HEK293 (cell line): ENCODE results near the gene EPHB3.

Experiments used
- CTCF ChIA-PET: fragments of 350-600 bp; formaldehyde crosslinking; extraction: SDS; loops from one replicate; lab custom pipeline; 2021; ENCODE audit warnings: antibody characterized with exemption; lab: Yijun Ruan, JAX
- POLR2A ChIA-PET: fragments of 300-600 bp; formaldehyde crosslinking; extraction: SDS; loops from one replicate; lab custom pipeline; 2020; ENCODE audit warnings: antibody characterized with exemption, inconsistent platforms; lab: Yijun Ruan, JAX
- H3K27ac ChIP-seq: fragments of 200-500 bp; sonication (Bioruptor generic); 2 replicates; pipeline ENCODE4 v1.5.1; 2014; ENCODE audit warnings: low read depth, low read length, control low read depth, inconsistent platforms; ENCODE audit errors: extremely low read depth
- H3K36me3 ChIP-seq, 2 experiments: fragments of 200-500 bp in 1 of 2; sonication (Bioruptor generic) in 1 of 2; 1 replicate in 1 of 2; 2 replicates in 1 of 2; pipeline ENCODE4 v1.5.1; 2014 to 2017; ENCODE audit warnings: inconsistent platforms in 2 of 2, low read length in 2 of 2; ENCODE audit not compliant: control insufficient read depth in 2 of 2, insufficient read depth in 1 of 2
- H3K4me1 ChIP-seq: fragments of 200-500 bp; sonication (Bioruptor generic); 2 replicates; pipeline ENCODE4 v1.5.1; 2014; ENCODE audit warnings: mild to moderate bottlenecking, low read length, inconsistent platforms; ENCODE audit not compliant: control insufficient read depth, insufficient read depth
- H3K4me3 ChIP-seq: 2 replicates; pipeline ENCODE4 v1.5.1; 2011; ENCODE audit warnings: low read depth, mild to moderate bottlenecking, control low read depth, low read length, moderate library complexity
- H3K9me3 ChIP-seq: fragments of 200-500 bp; sonication (Bioruptor generic); 2 replicates; pipeline ENCODE4 v1.5.1; 2014; ENCODE audit warnings: low read depth, low read length, inconsistent platforms; ENCODE audit not compliant: control insufficient read depth, insufficient read depth
- EGR2 ChIP-seq: fragments of 450-650 bp; formaldehyde crosslinking; IDR thresholded peaks from 2 replicates; pipeline ENCODE4 v1.5.1; 2016; ENCODE audit warnings: low read depth, missing biosample characterization, missing genetic modification characterization
- GFI1B ChIP-seq: fragments of 450-650 bp; formaldehyde crosslinking; IDR thresholded peaks from 2 replicates; pipeline ENCODE4 v1.5.1; 2016; ENCODE audit warnings: missing biosample characterization, missing genetic modification characterization
- KLF16 ChIP-seq: fragments of 450-650 bp; formaldehyde crosslinking; IDR thresholded peaks from 2 replicates; pipeline ENCODE4 v1.5.1; 2017; ENCODE audit warnings: missing biosample characterization, missing genetic modification characterization
- MYNN ChIP-seq: fragments of 450-650 bp; formaldehyde crosslinking; IDR thresholded peaks from 2 replicates; pipeline ENCODE4 v1.5.1; 2016; ENCODE audit warnings: missing biosample characterization, missing genetic modification characterization, borderline replicate concordance
- PBX3 ChIP-seq: sonication (generic); formaldehyde crosslinking; IDR thresholded peaks from 2 replicates; pipeline ENCODE4 v1.8.1; 2022; ENCODE audit warnings: mild to moderate bottlenecking, moderate library complexity, missing genetic modification reagents
- SCRT1 ChIP-seq: fragments of 450-650 bp; formaldehyde crosslinking; IDR thresholded peaks from 2 replicates; pipeline ENCODE4 v1.5.1; 2016; ENCODE audit warnings: missing biosample characterization, missing genetic modification characterization, borderline replicate concordance
- SCRT2 ChIP-seq: fragments of 450-650 bp; formaldehyde crosslinking; IDR thresholded peaks from 2 replicates; pipeline ENCODE4 v1.5.1; 2016; ENCODE audit warnings: missing biosample characterization, missing genetic modification characterization
- ZBTB10 ChIP-seq: fragments of 450-650 bp; formaldehyde crosslinking; IDR thresholded peaks from 2 replicates; pipeline ENCODE4 v1.5.1; 2016; ENCODE audit warnings: missing biosample characterization, missing genetic modification characterization
- ZBTB48 ChIP-seq: fragments of 450-650 bp; formaldehyde crosslinking; IDR thresholded peaks from 2 replicates; pipeline ENCODE4 v1.5.1; 2016; ENCODE audit warnings: missing biosample characterization, missing genetic modification characterization
- ZNF121 ChIP-seq: fragments of 450-650 bp; formaldehyde crosslinking; IDR thresholded peaks from 2 replicates; pipeline ENCODE4 v1.5.1; 2016; ENCODE audit warnings: missing biosample characterization, missing genetic modification characterization
- ZNF16 ChIP-seq: fragments of 450-650 bp; formaldehyde crosslinking; IDR thresholded peaks from 2 replicates; pipeline ENCODE4 v1.5.1; 2016; ENCODE audit warnings: low read depth, missing biosample characterization, missing genetic modification characterization
- ZNF266 ChIP-seq: fragments of 450-650 bp; formaldehyde crosslinking; IDR thresholded peaks from 2 replicates; pipeline ENCODE4 v1.5.1; 2016; ENCODE audit warnings: missing biosample characterization, missing genetic modification characterization, low read depth
- ZNF311 ChIP-seq: fragments of 450-650 bp; formaldehyde crosslinking; IDR thresholded peaks from 2 replicates; pipeline ENCODE4 v1.5.1; 2017; ENCODE audit warnings: missing biosample characterization, missing genetic modification characterization, borderline replicate concordance
- ZNF335 ChIP-seq: fragments of 450-650 bp; formaldehyde crosslinking; conservative IDR thresholded peaks from 2 replicates; pipeline ENCODE4 v1.5.1; 2016; ENCODE audit warnings: missing biosample characterization, missing genetic modification characterization
- ZNF473 ChIP-seq: fragments of 450-650 bp; formaldehyde crosslinking; IDR thresholded peaks from 2 replicates; pipeline ENCODE4 v1.5.1; 2017; ENCODE audit warnings: missing biosample characterization, missing genetic modification characterization
- ZNF518A ChIP-seq: fragments of 450-650 bp; formaldehyde crosslinking; conservative IDR thresholded peaks from 2 replicates; pipeline ENCODE4 v1.5.1; 2016; ENCODE audit warnings: low read depth, missing biosample characterization, missing genetic modification characterization
- ZNF585B ChIP-seq: fragments of 450-650 bp; formaldehyde crosslinking; IDR thresholded peaks from 2 replicates; pipeline ENCODE4 v1.5.1; 2016; ENCODE audit warnings: missing biosample characterization, missing genetic modification characterization
- ZNF777 ChIP-seq: fragments of 450-650 bp; formaldehyde crosslinking; IDR thresholded peaks from 2 replicates; pipeline ENCODE4 v1.5.1; 2017; ENCODE audit warnings: missing biosample characterization, missing genetic modification characterization, borderline replicate concordance
- ZXDB ChIP-seq: fragments of 450-650 bp; formaldehyde crosslinking; IDR thresholded peaks from 2 replicates; pipeline ENCODE4 v1.5.1; 2016; ENCODE audit warnings: missing biosample characterization, missing genetic modification characterization
- TF ChIP-seq, protein P1 (sequence below): fragments of 450-650 bp; formaldehyde crosslinking; IDR thresholded peaks from 2 replicates; pipeline ENCODE4 v1.5.1; 2016; ENCODE audit warnings: missing biosample characterization, missing genetic modification characterization
- TF ChIP-seq, protein P2 (sequence below): fragments of 450-650 bp; formaldehyde crosslinking; IDR thresholded peaks from 2 replicates; pipeline ENCODE4 v1.5.1; 2017; ENCODE audit warnings: missing biosample characterization, missing genetic modification characterization
- TF ChIP-seq, protein P3 (sequence below): fragments of 450-650 bp; IDR thresholded peaks from 2 replicates; pipeline ENCODE4 v1.5.1; 2018; ENCODE audit warnings: missing biosample characterization, mild to moderate bottlenecking, missing genetic modification characterization

Gene EPHB3

GRCh38 chr3:184559336-184559735 is 2.2 kb upstream of the EPHB3 start:
- CTCF ChIA-PET: interaction anchor here (0.6 kb wide), 1 partner anchor 112 kb away, joined by 6 read pairs; no protein-coding TSS in a partner anchor
- no peak for TF ChIP-seq SCRT2 (tag by site-specific recombination)
- no peak for TF ChIP-seq ZXDB (tag by site-specific recombination)
- no peak for TF ChIP-seq ZNF266
- TF ChIP-seq ZNF473 (tag by site-specific recombination): no peak
- no peak for TF ChIP-seq ZBTB48 (tag by site-specific recombination)
- no peak for TF ChIP-seq SCRT1 (tag by site-specific recombination)
- TF ChIP-seq ZNF311 (tag by site-specific recombination): no peak
- TF ChIP-seq, protein P1, sequence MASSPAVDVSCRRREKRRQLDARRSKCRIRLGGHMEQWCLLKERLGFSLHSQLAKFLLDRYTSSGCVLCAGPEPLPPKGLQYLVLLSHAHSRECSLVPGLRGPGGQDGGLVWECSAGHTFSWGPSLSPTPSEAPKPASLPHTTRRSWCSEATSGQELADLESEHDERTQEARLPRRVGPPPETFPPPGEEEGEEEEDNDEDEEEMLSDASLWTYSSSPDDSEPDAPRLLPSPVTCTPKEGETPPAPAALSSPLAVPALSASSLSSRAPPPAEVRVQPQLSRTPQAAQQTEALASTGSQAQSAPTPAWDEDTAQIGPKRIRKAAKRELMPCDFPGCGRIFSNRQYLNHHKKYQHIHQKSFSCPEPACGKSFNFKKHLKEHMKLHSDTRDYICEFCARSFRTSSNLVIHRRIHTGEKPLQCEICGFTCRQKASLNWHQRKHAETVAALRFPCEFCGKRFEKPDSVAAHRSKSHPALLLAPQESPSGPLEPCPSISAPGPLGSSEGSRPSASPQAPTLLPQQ (tag by site-specific recombination): no peak
- TF ChIP-seq EGR2: no peak
- TF ChIP-seq MYNN (tag by site-specific recombination): no peak
- no peak for TF ChIP-seq GFI1B (tag by site-specific recombination)
- no peak for TF ChIP-seq ZNF16 (tag by site-specific recombination)
- no peak for TF ChIP-seq KLF16
- no peak for TF ChIP-seq PBX3 (CRISPR knock-in tag)
- TF ChIP-seq ZNF121 (tag by site-specific recombination): no peak
- TF ChIP-seq, protein P2, sequence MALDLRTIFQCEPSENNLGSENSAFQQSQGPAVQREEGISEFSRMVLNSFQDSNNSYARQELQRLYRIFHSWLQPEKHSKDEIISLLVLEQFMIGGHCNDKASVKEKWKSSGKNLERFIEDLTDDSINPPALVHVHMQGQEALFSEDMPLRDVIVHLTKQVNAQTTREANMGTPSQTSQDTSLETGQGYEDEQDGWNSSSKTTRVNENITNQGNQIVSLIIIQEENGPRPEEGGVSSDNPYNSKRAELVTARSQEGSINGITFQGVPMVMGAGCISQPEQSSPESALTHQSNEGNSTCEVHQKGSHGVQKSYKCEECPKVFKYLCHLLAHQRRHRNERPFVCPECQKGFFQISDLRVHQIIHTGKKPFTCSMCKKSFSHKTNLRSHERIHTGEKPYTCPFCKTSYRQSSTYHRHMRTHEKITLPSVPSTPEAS (tag by site-specific recombination): no peak
- TF ChIP-seq ZNF777 (tag by site-specific recombination): no peak
- TF ChIP-seq ZBTB10 (tag by site-specific recombination): no peak
- TF ChIP-seq, all 188 proteins: peak for 0
- Histone ChIP-seq H3K9me3 (no peaks in the 10 kb centered on the region), H3K36me3 (no peaks in the 10 kb centered on the region), H3K27ac (no peak overlapping the region), H3K4me3 (no peak overlapping the region), H3K4me1 (no peaks in the 10 kb centered on the region; the same call in 1 of the 2 replicates)
- POLR2A ChIA-PET: no interaction called here

- no peak overlapping the region for H3K4me3 ChIP-seq
- H3K27ac ChIP-seq: no peak overlapping the region
- CTCF ChIA-PET: interaction anchor here (0.5 to 2.2 kb wide), 32 partner anchors 9 to 781 kb away, joined by 3 to 25 read pairs (median 5); no protein-coding TSS in a partner anchor
- POLR2A ChIA-PET: interaction anchor here (1.0 to 1.6 kb wide), 7 partner anchors 9 to 252 kb away, joined by 3 to 13 read pairs (median 4); partner anchors contain the start of gene MAGEF1
- H3K4me1 ChIP-seq: peaks cover 3% of the 10 kb centered on the region; the same call in 1 of the 2 replicates
- no peaks in the 10 kb centered on the region for H3K9me3 ChIP-seq
- H3K36me3 ChIP-seq: no peaks in the 10 kb centered on the region
- TF ChIP-seq, protein P3, sequence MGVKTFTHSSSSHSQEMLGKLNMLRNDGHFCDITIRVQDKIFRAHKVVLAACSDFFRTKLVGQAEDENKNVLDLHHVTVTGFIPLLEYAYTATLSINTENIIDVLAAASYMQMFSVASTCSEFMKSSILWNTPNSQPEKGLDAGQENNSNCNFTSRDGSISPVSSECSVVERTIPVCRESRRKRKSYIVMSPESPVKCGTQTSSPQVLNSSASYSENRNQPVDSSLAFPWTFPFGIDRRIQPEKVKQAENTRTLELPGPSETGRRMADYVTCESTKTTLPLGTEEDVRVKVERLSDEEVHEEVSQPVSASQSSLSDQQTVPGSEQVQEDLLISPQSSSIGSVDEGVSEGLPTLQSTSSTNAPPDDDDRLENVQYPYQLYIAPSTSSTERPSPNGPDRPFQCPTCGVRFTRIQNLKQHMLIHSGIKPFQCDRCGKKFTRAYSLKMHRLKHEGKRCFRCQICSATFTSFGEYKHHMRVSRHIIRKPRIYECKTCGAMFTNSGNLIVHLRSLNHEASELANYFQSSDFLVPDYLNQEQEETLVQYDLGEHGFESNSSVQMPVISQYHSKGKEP: no peak
- TF ChIP-seq ZNF335 (no peak), SCRT2 (tag by site-specific recombination) (no peak), ZNF585B (tag by site-specific recombination) (no peak), ZNF518A (tag by site-specific recombination) (no peak)
These were observed 1.1 kb upstream of the EPHB3 start for GRCh38 chr3:184560531-184560930.
